Body of pancreas (tissue), 4 donors: ENCODE measurements around the gene PACSIN2. TPM values are rescaled to one million over a fixed set of nuclear protein-coding genes. Genes with fewer than 3 reads are reported as not detected.

Source experiments
- ATAC-seq: fragments of 150-250 bp; one replicate; pipeline ENCODE4 v1.9.1; 2016
- DNase-seq, 4 donors: peaks; one replicate each; pipeline ENCODE4 v3.0.0-alpha.2; 2019
- H3K27ac ChIP-seq, 4 donors: fragments of 200-600 bp; sonication (generic); 1 replicate in 3 of 4; 2 replicates in 1 of 4; pipeline versions ENCODE4 v1.5.1 to v1.6.1; 2016 to 2019; ENCODE audit warnings: mild to moderate bottlenecking in 1 of 4, mixed read lengths in 1 of 4, moderate library complexity in 1 of 4
- H3K27me3 ChIP-seq, 2 donors: fragments of 200-600 bp; sonication (generic); one replicate each; pipeline ENCODE4 v1.6.0; 2016; ENCODE audit warnings: mild to moderate bottlenecking in 1 of 2
- H3K36me3 ChIP-seq, 2 donors: fragments of 200-600 bp; sonication (generic); replicated peaks in 1 of 2; 2 replicates each; pipeline ENCODE4 v1.5.1; 2016; ENCODE audit warnings: low read depth in 2 of 2; ENCODE audit not compliant: insufficient read depth in 1 of 2
- H3K4me1 ChIP-seq: fragments of 200-600 bp; sonication (generic); one replicate; pipeline ENCODE4 v1.6.0; 2016
- H3K4me3 ChIP-seq, 2 donors: fragments of 200-600 bp; sonication (generic); 1 replicate in 1 of 2; 2 replicates in 1 of 2; pipeline ENCODE4 v1.5.1; 2016 to 2019
- H3K9me3 ChIP-seq, 3 donors: fragments of 200-600 bp; sonication (generic); 1 replicate in 2 of 3; 2 replicates in 1 of 3; pipeline ENCODE4 v1.5.1; 2016
- CTCF ChIP-seq, 7 experiments: fragments of 450-650 bp in 4 of 7; fragments of 200-600 bp in 3 of 7; sonication (generic) in 3 of 7; IDR thresholded peaks; one replicate each; pipeline ENCODE4 v1.5.1; 2016 to 2019; ENCODE audit warnings: antibody characterized with exemption in 7 of 7
- POLR2A ChIP-seq, 3 donors: fragments of 450-650 bp; IDR thresholded peaks; one replicate each; pipeline ENCODE4 v1.6.1; 2016; ENCODE audit warnings: antibody characterized with exemption in 3 of 3, mild to moderate bottlenecking in 2 of 3
- WGBS, 2 donors: methylation state at CpG; one replicate each; pipeline ENCODE4 v1.1.5; 2017; 5-methylcytosine and 5-hydroxymethylcytosine counted together
- intact Hi-C: fragments of 100-400 bp; cut with DNase I; formaldehyde crosslinking; loops from one replicate; pipeline ENCODE4 v1.15.1; 2023
- total RNA-seq, 2 donors: library from RNA; depleted of rRNA; stranded (reverse); fragments of >200 nt; gene quantifications; one replicate each; pipeline ENCODE4 v1.1.0, GENCODE V29; 2016

PACSIN2 gene
- total RNA-seq, 2 donors from 2014 or later: 117 to 118 TPM

GRCh38 chr22:42856179-42856864 is 158.6 kb downstream of the PACSIN2 start:
- H3K36me3 ChIP-seq: no peaks in the 10 kb centered on the region
- no peaks in the 10 kb centered on the region for H3K9me3 ChIP-seq
- TF ChIP-seq CTCF (IDR thresholded peaks at IDR 0.05) (no peak), POLR2A (IDR thresholded peaks at IDR 0.05) (peak in 2 of 3 donors; percentile 56 to 59)
- H3K27me3 ChIP-seq: no peaks in the 10 kb centered on the region
- ATAC-seq: peak; percentile 45
- H3K4me1 ChIP-seq: peaks cover 46% of the 10 kb centered on the region
- peak overlapping the region; percentile 63 to 64 for H3K4me3 ChIP-seq
- peak overlapping the region; percentile 95 to 99 (median 99) for H3K27ac ChIP-seq
- intact Hi-C loops: no loop called here
- WGBS, 2 donors: 0% methylated on average over 12 to 34 of the region's 44 CpGs
- DNase-seq: peak; percentile 72 to 82 (median 76)

- Histone ChIP-seq H3K36me3 (no peaks in the 10 kb centered on the region), H3K27ac (peak overlapping the region; percentile 95 to 99 (median 99)), H3K4me1 (peaks cover 51% of the 10 kb centered on the region), H3K4me3 (peak overlapping the region; percentile 63 to 64), H3K27me3 (no peaks in the 10 kb centered on the region), H3K9me3 (no peaks in the 10 kb centered on the region)
- TF ChIP-seq POLR2A (IDR thresholded peaks at IDR 0.05) (no peak), CTCF (IDR thresholded peaks at IDR 0.05) (no peak)
- intact Hi-C loops: no loop called here
- ATAC-seq (no peak), DNase-seq (no peak)
- WGBS, 2 donors: 14 to 25% methylated on average over 4 of the region's 4 CpGs
Measured at GRCh38 chr22:42855721-42856120, 159.2 kb downstream of the PACSIN2 start.

- Histone ChIP-seq H3K36me3 (no peaks in the 10 kb centered on the region), H3K4me3 (peak overlapping the region in 1 of 2 donors; percentile 64), H3K27me3 (no peaks in the 10 kb centered on the region), H3K27ac (peak overlapping the region in 3 of 4 donors; percentile 54 to 99 (median 95)), H3K4me1 (peaks cover 54% of the 10 kb centered on the region), H3K9me3 (no peaks in the 10 kb centered on the region)
- 20 to 22% methylated on average over 8 of the region's 8 CpGs for WGBS, 2 donors
- intact Hi-C loops: no loop called here
- DNase-seq (no peak), ATAC-seq (no peak)
- no peak for TF ChIP-seq CTCF (IDR thresholded peaks at IDR 0.05)
- TF ChIP-seq POLR2A (IDR thresholded peaks at IDR 0.05): no peak
Measured at GRCh38 chr22:42855211-42855610, 159.7 kb downstream of the PACSIN2 start.

- Histone ChIP-seq H3K9me3 (no peaks in the 10 kb centered on the region), H3K27me3 (no peaks in the 10 kb centered on the region), H3K27ac (peak overlapping the region; percentile 7 to 50 (median 26)), H3K4me1 (peaks cover 56% of the 10 kb centered on the region), H3K36me3 (peaks cover 0 to 6% of the 10 kb centered on the region in 2 donors), H3K4me3 (no peak overlapping the region)
- peak; percentile 31 for ATAC-seq
- WGBS, 2 donors: 22 to 36% methylated on average over 4 to 5 of the region's 5 CpGs
- TF ChIP-seq CTCF (IDR thresholded peaks at IDR 0.05): no peak
- no peak for TF ChIP-seq POLR2A (IDR thresholded peaks at IDR 0.05)
- peak in 3 of 4 donors; percentile 44 to 61 (median 49) for DNase-seq
- intact Hi-C loops: no loop called here
Measured at GRCh38 chr22:42848941-42849550, 165.9 kb downstream of the PACSIN2 start.
